KMS-11 (cell line): Measurements from ENCODE around the gene MEGF11.
"Not testable (repeated sequence)": the region's sequence is repeated elsewhere in the genome, so short reads cannot be mapped to it uniquely, and the experiment has no call there.

ENCODE experiments used
- H2AFZ ChIP-seq: fragments of 200-600 bp; sonication (generic); 2 replicates; pipeline ENCODE4 v1.6.1; 2016; ENCODE audit warnings: antibody characterized with exemption, mixed run types, low read depth
- H3K27ac ChIP-seq: fragments of 200-600 bp; sonication (generic); 2 replicates; pipeline ENCODE4 v1.6.1; 2016; ENCODE audit warnings: mild to moderate bottlenecking, mixed run types
- H3K27me3 ChIP-seq: fragments of 200-600 bp; sonication (generic); 2 replicates; pipeline ENCODE4 v1.6.1; 2017; ENCODE audit warnings: mild to moderate bottlenecking, low read depth, mixed run types, moderate library complexity; ENCODE audit not compliant: insufficient read depth
- H3K36me3 ChIP-seq: fragments of 200-600 bp; sonication (generic); 2 replicates; pipeline ENCODE4 v1.6.1; 2017; ENCODE audit warnings: mild to moderate bottlenecking, mixed run types; ENCODE audit not compliant: insufficient read depth
- H3K4me1 ChIP-seq: fragments of 200-600 bp; sonication (generic); 2 replicates; pipeline ENCODE4 v1.6.1; 2016; ENCODE audit warnings: mild to moderate bottlenecking, low read depth, mixed run types; ENCODE audit not compliant: poor library complexity, severe bottlenecking
- H3K4me2 ChIP-seq: fragments of 200-600 bp; sonication (generic); 2 replicates; pipeline ENCODE4 v1.7.0; 2016; ENCODE audit warnings: mild to moderate bottlenecking, mixed run types
- H3K4me3 ChIP-seq: fragments of 200-600 bp; sonication (generic); IDR thresholded peaks from 2 replicates; pipeline ENCODE4 v1.6.1; 2017; ENCODE audit warnings: low read depth, low read length, mixed read lengths; ENCODE audit not compliant: insufficient read depth
- H3K79me2 ChIP-seq: fragments of 200-600 bp; sonication (generic); 2 replicates; pipeline ENCODE4 v1.6.1; 2016; ENCODE audit warnings: low read depth, mixed run types; ENCODE audit not compliant: insufficient read depth
- H3K9ac ChIP-seq: fragments of 200-600 bp; sonication (generic); 2 replicates; pipeline ENCODE4 v1.6.1; 2016; ENCODE audit warnings: mild to moderate bottlenecking, mixed run types
- H4K20me1 ChIP-seq: fragments of 200-600 bp; sonication (generic); 2 replicates; pipeline ENCODE4 v1.6.1; 2016; ENCODE audit warnings: mild to moderate bottlenecking, mixed run types; ENCODE audit not compliant: insufficient read depth
- TF ChIP-seq, protein P1 (sequence below): fragments of 200-600 bp; sonication (generic); conservative IDR thresholded peaks from 2 replicates; pipeline ENCODE4 v1.6.1; 2017; ENCODE audit warnings: low read depth, mild to moderate bottlenecking, antibody characterized with exemption, low read length, moderate library complexity, mixed read lengths

Gene MEGF11

DNA sequence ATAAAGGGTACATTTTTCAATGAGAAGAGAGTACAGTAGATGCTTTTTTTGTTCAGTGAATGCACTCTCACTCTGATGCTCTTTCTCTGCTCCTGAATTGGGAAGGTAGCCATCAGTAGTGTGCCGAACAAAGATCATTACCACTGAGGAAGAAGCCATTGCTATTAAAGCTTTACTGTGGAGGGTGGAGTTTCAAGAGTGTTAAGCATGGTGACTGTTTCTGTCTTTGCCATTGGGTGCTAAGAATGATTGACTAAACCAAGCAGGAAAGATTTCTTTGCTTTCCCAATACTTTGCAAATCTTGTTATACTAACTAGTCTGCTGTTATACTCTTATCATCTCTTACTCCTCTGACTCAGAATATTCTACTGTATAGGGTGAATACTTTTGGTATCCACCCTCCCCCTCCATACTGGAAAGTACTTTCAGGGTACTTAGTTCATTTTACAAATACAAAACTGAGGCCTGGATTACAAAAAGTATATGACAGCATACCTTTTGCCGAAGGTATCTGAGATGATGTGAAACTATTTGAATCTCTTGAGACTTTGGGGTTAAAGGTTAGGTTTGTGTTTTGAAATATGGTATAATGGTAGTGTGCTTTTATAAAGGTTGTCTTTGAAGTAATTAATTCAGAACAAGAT is 382.5 kb downstream of the MEGF11 start:
- Histone ChIP-seq H3K4me3 (no peak overlapping the region), H3K4me2 (peak overlapping the region; percentile 96), H3K36me3 (no peaks in the 10 kb centered on the region), H3K9ac (peak overlapping the region; percentile 72; the same call in 1 of the 2 replicates), H4K20me1 (no peaks in the 10 kb centered on the region), H3K79me2 (peaks cover 65% of the 10 kb centered on the region), H3K27ac (peak overlapping the region; percentile 60; the same call in 1 of the 2 replicates), H3K4me1 (peaks cover 11% of the 10 kb centered on the region), H2AFZ (no peak overlapping the region; the same call in 1 of the 2 replicates), H3K27me3 (no peaks in the 10 kb centered on the region)
- TF ChIP-seq, protein P1, sequence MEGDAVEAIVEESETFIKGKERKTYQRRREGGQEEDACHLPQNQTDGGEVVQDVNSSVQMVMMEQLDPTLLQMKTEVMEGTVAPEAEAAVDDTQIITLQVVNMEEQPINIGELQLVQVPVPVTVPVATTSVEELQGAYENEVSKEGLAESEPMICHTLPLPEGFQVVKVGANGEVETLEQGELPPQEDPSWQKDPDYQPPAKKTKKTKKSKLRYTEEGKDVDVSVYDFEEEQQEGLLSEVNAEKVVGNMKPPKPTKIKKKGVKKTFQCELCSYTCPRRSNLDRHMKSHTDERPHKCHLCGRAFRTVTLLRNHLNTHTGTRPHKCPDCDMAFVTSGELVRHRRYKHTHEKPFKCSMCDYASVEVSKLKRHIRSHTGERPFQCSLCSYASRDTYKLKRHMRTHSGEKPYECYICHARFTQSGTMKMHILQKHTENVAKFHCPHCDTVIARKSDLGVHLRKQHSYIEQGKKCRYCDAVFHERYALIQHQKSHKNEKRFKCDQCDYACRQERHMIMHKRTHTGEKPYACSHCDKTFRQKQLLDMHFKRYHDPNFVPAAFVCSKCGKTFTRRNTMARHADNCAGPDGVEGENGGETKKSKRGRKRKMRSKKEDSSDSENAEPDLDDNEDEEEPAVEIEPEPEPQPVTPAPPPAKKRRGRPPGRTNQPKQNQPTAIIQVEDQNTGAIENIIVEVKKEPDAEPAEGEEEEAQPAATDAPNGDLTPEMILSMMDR, result no peak

DNA sequence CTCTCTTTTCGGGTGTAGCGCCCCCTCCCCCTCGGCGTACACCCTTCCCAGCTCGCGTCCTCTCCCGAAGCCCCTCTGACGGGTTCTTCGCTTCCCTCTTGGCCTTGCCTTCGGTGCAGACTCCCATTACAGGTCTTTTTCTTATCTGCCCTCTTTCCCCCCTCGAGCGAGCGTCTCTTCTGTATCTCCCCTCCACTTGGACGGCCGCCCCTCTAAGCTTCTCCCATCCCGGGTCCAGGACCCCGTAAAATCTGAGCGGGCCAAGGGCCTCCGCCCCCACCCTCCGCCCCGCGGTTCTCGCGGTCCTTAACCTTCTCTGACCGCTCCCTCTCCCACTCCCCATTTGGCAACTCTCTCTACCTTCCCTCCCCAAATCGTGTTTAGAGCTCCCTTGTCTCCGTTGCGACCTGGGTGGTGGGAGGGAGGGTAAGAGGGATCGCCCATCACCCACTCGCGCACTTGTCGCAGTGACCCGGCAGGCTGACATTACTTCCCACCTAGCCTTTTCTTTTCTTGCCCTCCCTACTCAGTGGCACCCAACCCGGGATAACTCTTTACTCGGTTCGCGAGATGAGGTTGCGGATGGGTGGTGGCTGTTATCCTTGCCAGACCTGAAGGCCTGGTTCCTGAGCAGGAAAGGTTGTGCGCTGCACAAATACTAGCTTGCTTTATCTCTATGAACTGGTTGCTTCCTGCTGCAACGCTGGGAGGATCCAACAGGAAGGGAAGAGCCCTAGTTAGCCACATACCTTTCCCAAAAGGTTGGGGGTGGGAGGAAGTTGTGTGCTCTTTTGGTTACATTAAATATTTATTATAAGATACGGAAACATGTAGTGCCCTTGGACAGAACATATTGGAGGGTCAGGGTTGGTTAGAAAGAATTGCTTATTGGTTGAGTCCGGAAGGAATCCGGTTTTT is 383.3 kb downstream of the MEGF11 start:
- Histone ChIP-seq H3K36me3 (no peaks in the 10 kb centered on the region), H3K4me1 (peaks cover 11% of the 10 kb centered on the region), H3K27ac (peak overlapping the region; percentile 60), H2AFZ (peak overlapping the region; percentile 93), H3K9ac (peak overlapping the region; percentile 72), H3K4me3 (no peak overlapping the region), H3K79me2 (peaks cover 57% of the 10 kb centered on the region), H4K20me1 (no peaks in the 10 kb centered on the region), H3K4me2 (peak overlapping the region; percentile 96), H3K27me3 (no peaks in the 10 kb centered on the region)
- TF ChIP-seq, protein P1, result no peak

DNA sequence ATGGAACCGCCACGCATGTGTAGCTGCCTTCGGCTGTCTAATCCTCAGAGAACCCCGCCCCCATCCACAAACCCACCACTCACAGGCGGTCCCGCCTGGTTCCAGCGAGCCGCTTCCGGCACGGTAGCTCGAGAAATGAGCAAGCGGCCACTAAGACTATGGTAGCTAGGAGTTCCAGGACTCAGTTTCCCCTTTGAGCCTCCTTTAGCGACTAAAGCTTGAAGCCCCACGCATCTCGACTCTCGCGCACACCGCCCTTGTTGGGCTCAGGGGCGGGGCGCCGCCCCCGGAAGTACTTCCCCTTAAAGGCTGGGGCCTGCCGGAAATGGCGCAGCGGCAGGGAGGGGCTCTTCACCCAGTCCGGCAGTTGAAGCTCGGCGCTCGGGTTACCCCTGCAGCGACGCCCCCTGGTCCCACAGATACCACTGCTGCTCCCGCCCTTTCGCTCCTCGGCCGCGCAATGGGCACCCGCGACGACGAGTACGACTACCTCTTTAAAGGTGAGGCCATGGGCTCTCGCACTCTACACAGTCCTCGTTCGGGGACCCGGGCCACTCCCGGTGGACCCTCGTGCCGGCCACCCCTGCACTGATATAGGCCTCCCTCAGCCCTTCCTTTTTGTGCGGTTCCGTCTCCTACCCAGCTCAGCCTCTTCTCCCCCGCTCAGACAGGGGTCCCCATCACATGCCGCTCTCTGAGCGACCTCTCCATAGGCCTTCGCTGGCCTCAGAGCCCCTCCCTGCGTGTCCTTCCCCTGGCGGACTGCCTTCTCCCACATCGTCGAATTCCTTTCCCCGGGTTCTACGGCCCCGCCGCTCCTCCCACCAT is 384.2 kb downstream of the MEGF11 start, which contains the start of gene RAB11A:
Gene RAB11A (plus strand): TSS at position 366 of the 828 bp plus-strand sequence. CDS start 95 bp downstream, at position 461.
- H2AFZ ChIP-seq, result peak within 1 kb of the TSS; percentile 93
- TF ChIP-seq, protein P1, result peak; percentile 34; the same call in 1 of the 2 replicates
- H3K79me2 ChIP-seq, result peaks cover 49% of the 10 kb centered on the region

DNA sequence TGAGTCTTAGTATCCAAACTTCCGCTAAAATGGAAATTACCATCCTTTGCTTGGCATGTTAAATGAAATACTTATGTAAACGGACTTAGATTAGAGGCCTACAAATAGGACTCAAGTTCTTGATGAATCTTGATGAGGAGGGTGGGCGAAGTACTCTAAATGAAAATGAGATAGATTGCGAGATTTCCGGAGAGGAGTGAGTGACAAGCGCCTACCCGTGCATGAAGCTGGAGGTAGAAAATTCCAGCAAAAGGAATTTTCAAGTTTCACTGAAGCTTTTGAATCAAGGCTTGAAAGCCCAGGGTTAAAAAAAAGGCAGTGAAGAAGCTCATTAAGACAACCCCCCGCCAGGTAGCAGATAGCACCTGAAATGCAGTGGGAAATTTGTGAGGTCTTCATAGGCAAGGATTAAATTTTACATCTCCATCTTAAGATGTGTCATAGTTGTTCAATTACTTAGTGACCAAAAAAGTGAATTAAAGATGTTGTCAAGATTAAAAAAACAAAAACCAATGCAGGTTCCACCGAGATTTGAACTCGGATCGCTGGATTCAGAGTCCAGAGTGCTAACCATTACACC is 384.9 kb downstream of the MEGF11 start:
- Histone ChIP-seq H3K4me1 (peaks cover 11% of the 10 kb centered on the region), H3K27ac (peak overlapping the region; percentile 60; the same call in 1 of the 2 replicates), H2AFZ (peak overlapping the region; percentile 93), H4K20me1 (no peaks in the 10 kb centered on the region), H3K9ac (peak overlapping the region; percentile 72), H3K27me3 (no peaks in the 10 kb centered on the region), H3K36me3 (no peaks in the 10 kb centered on the region), H3K4me2 (peak overlapping the region; percentile 46; the same call in 1 of the 2 replicates), H3K4me3 (no peak overlapping the region), H3K79me2 (peaks cover 42% of the 10 kb centered on the region)
- TF ChIP-seq, protein P1, result no peak

More for the DNA sequence above, 384.2 kb downstream of the MEGF11 start, which contains the start of gene RAB11A:
- Histone ChIP-seq H3K4me2 (peak within 1 kb of the TSS; percentile 96), H3K9ac (peak within 1 kb of the TSS; percentile 72), H3K36me3 (no peaks in the 10 kb centered on the region), H3K27ac (peak within 1 kb of the TSS; percentile 60), H4K20me1 (no peaks in the 10 kb centered on the region), H3K4me1 (peaks cover 11% of the 10 kb centered on the region), H3K4me3 (no peak within 1 kb of the TSS), H3K27me3 (no peaks in the 10 kb centered on the region)

DNA sequence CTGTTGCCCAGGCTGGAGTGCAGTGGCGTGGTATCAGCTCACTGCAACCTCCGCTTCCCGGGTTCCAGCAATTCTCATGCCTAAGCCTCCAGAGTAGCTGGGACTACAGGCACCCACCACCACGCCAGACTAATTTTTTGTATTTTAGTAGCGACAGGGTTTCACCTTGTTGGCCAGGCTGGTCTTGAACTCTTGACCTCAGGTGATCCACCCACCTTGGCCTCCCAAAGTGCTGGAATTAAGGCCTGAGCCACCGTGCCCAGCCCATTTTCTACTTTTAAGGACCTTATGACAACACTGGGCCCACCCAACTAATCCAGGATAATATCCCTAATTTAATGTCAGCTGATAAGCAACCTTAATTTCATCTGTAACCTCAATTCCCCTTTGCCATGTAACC is 385.6 kb downstream of the MEGF11 start:
- peaks cover 35% of the 10 kb centered on the region for H3K79me2 ChIP-seq
- H3K4me2 ChIP-seq, result not testable (repeated sequence)

More for the DNA sequence above, 385.6 kb downstream of the MEGF11 start:
- not testable (repeated sequence) for H3K27ac ChIP-seq, H2AFZ ChIP-seq, H3K9ac ChIP-seq, H3K36me3 ChIP-seq, H4K20me1 ChIP-seq, H3K27me3 ChIP-seq, H3K4me3 ChIP-seq
- peaks cover 11% of the 10 kb centered on the region for H3K4me1 ChIP-seq
